SU-DHL-6 (cell line): ENCODE data around the gene PDE3A.

ENCODE experiments used
- CTCF ChIP-seq: fragments of 200-600 bp; sonication (generic); IDR thresholded peaks from one replicate; pipeline ENCODE4 v1.5.1; 2017; ENCODE audit warnings: antibody characterized with exemption, mild to moderate bottlenecking, low read length, moderate library complexity; ENCODE audit not compliant: insufficient read depth, poor library complexity, severe bottlenecking
- EZH2phosphoT487 ChIP-seq: fragments of 200-600 bp; sonication (generic), shearing (Covaris generic); conservative IDR thresholded peaks from 2 replicates; pipeline ENCODE4 v1.6.1; 2018; ENCODE audit warnings: mild to moderate bottlenecking, antibody characterized with exemption, low read length, moderate library complexity, mixed read lengths

- no peak for TF ChIP-seq CTCF
- no peak for TF ChIP-seq EZH2phosphoT487
These were observed 186.7 kb downstream of the PDE3A start for GRCh38 chr12:20555015-20555414.
